ENCODE results near the gene RIN3.

- no peak for TF ChIP-seq JUNB (IDR thresholded peaks at IDR 0.05)
- no peak for TF ChIP-seq TCF3 (IDR thresholded peaks at IDR 0.05; ENCODE audit: borderline replicate concordance, insufficient read depth, low read depth, low read length)
- no peak for TF ChIP-seq LARP7 (IDR thresholded peaks at IDR 0.05)
These were observed 191.2 kb downstream of the RIN3 start for GRCh38 chr14:92704821-92705220.
